Skeletal muscle cell (primary cell): ENCODE data around the gene PGAM4.
"Not testable (repeated sequence)": the region's sequence is repeated elsewhere in the genome, so short reads cannot be mapped to it uniquely, and the experiment has no call there.

Experiments
- DNase-seq: peaks from one replicate; pipeline ENCODE4 v3.0.0-alpha.2; 2010; ENCODE audit warnings: low read depth
- H3K4me3 ChIP-seq: 2 replicates; pipeline ENCODE4 v1.5.1; 2011; ENCODE audit warnings: low read depth, mild to moderate bottlenecking, control low read depth, low read length, moderate library complexity

The PGAM4 gene

DNA sequence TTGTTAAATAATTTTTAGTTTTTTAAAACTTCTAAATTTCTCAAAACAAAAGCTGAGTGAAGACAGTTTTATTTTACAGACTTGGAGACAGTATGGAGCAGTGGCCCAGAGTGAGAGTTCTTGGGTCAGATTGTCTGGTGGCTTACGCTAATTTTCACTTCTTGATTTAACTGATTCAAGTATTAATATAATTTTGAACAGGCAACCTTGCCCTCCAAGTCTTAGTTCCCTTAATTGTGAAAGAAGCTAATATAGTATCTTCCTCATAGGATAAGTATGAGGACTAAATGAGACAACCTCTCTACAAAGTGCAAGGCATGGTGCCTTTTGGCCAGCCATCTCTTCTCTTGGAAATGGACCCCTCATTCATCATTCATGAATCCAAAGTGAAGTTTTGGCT lies 33.6 kb downstream of the PGAM4 start:
- DNase-seq = no peak
- H3K4me3 ChIP-seq = no peak overlapping the region

DNA sequence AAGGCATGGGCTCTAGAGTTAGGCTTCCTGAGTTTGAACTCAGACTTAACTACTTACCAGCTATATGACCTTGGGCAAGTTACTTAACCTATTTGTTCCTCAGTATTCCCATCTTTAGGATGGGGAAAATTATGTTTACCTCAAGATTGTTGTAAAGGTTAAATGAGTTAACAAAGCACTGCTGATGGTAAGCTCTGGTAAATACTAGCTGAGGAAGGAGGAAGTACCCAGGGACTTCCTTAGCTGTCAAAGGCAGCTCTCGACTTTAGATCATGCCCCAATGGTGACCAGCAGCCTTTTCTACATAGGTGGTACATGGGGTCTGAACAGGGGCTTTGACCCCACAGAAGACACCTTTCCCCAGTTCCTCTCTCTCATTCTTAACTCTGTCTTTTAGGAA lies 38.9 kb downstream of the PGAM4 start:
- no peak overlapping the region for H3K4me3 ChIP-seq
- DNase-seq = no peak

DNA sequence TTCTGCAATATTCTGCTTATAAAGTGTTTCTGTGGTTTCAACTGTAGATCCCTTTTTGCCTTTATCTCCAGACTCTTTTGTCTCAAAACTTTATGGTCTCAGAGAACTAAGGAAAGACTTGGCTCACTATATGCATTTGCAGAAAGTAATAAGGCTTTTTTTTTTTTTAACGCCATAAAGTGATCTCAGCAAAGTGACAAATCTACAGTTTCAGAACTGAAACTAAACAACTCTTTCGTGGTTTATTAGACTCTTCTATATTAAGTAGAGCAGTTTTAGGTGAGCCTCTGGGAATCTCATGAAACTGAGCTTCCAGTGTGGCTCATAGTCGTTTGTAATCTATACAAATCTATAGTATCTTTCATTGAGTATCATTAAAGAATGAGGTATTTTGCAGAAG lies 43.7 kb downstream of the PGAM4 start:
- no peak for DNase-seq
- H3K4me3 ChIP-seq = no peak overlapping the region

DNA sequence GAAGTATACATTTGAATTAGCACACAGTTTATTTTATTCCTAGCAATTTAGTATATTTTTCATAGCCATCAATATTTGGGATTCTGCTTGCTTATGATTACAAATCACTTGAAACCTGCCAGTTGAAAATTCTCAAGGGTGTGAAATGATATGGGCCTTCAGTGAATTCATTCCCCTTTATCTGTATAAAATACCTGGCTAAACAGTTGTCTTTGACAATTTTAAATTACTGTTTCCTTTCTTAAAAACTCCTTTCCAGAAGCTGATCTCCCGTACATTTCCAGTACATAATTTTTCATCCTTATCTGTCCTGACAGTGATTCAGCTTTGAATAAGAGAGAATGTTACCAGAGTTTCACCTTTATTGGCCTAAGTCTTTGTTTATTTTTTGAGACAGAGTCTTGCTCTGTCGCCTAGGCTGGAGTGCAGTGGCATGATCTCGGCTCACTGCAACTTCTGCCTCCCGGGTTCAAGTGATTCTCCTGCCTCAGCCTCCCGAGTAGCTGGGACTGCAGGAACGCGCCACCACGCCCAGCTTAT lies 45.0 kb downstream of the PGAM4 start:
- DNase-seq = no peak
- no peak overlapping the region for H3K4me3 ChIP-seq

DNA sequence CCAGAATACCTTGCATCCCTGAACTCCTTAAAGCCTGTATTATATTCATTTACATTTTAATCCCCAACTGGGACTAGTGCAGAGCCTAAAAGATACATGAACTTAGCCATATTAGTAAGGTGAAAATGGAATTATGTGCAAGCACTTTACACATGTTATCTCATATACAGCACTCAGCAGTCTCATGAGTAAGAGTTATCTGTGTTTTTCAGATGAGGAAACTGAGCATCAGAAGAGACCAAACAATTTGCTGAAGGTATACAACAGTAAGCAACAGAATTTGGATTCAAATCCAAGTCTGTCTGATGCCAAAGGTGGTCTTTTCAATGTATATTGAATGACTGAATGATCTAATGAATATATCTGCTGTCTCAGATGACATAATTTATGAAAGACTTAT lies 46.7 kb downstream of the PGAM4 start:
- H3K4me3 ChIP-seq = no peak overlapping the region
- no peak for DNase-seq

DNA sequence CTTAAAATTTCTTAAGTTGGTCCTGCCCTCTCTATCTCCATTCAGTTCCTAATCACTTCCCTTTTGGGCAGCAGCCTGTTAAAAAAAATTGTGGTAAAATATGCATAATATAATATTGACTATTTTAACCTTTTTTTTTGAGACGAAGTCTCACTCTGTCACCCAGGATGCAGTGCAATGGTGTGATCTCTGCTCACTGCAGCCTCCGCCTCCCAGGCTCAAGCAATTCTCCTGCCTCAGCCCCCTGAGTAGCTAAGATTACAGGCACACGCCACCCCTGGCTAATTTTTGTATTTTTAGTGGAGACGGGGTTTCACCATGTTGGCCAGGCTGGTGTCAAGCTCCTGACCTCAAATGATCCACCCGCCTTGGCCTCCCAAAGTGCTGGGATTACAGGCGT lies 50.1 kb downstream of the PGAM4 start:
- DNase-seq, H3K4me3 ChIP-seq: not testable (repeated sequence)

DNA sequence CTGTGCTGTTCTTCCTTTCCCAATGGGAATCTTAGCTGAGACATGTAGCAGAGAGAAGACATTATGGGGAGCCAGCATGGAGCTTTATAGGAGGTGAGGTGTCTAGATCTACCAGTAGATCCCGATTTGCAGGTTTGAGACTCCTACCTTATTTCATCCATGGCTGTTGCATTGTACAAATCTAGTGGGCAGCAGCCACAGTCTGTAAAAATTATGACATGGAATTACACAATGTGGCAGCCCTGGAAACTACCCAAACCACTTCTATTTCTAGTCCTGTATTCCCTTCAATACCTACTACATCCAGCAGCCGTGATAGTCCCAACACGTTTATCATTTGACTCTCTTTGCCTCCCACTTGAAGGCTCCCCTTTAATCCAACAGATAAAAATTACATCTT lies 50.9 kb downstream of the PGAM4 start:
- no peak overlapping the region for H3K4me3 ChIP-seq
- no peak for DNase-seq
